HG02870 (cell line): Measurements from ENCODE around the gene PGAP6.
"Not testable (repeated sequence)": the region's sequence is repeated elsewhere in the genome, so short reads cannot be mapped to it uniquely, and the experiment has no call there.

Source experiments
- ATAC-seq: cut with Tn5 transposase; IDR thresholded peaks from one replicate; pipeline ENCODE4 v1.9.1; 2021; ENCODE audit warnings: mild to moderate bottlenecking, moderate library complexity; ENCODE audit not compliant: unreplicated experiment

Gene PGAP6

DNA sequence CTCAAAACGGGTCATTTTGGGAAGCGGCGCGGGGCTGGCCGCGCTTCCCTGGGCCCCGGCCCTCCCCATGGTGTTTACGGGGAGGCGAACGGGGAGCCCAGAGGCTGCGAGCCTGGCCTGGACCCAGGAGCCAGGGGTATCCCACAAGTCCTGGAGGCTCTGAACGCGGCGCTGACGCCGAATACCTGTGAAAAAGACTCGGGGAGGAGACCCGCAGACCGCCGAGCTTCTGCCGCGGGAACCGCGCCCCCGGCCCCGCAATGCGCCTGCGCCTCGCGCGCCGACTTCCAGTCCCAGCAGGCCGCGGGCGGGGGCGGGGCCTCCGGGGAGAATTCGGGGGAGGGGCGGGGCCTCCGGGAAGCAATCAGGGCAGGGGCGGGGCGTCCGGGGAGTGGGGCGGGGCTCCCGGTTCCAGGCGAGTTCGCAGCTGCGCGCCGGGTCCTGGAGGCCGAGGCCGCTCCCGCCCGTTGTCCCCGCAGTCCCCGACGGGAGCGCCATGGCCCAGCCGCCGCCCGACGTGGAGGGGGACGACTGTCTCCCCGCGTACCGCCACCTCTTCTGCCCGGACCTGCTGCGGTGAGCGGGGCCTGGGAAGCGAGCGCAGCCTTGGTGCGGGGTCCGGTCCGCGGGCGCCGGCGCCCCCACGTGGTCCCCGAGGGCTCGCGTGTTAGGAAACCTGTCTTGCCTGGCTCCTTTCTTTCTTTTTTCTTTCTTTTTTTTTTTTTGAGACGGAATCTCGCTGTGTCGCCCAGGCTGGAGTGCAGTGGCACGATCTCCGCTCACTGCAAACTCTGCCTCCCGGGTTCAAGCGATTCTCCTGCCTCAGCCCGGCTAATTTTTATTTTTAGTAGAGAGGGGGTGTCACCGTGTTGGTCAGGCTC lies 19.9 kb upstream of the PGAP6 start, which contains the start of gene DECR2:
TSS of gene DECR2 (plus strand) at position 418 of the 881 bp plus-strand sequence. CDS start at position 497, 79 bp downstream.
- peak; percentile 40 for ATAC-seq

DNA sequence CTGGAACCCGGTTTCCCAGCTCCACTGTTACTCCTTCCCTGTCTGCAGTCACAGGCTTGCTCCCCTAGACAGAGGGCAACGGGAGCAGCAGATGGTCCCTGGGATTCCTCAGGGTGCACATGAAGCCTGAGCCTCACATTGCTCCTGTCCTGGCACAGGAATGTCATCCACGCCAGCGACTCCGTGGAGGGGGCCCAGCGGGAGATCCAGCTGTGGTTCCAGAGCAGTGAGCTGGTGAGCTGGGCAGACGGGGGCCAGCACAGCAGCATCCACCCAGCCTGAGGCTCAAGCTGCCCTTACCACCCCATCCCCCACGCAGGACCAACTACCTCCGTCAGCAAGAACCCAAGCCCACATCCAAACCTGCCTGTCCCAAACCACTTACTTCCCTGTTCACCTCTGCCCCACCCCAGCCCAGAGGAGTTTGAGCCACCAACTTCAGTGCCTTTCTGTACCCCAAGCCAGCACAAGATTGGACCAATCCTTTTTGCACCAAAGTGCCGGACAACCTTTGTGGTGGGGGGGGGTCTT lies 18.3 kb upstream of the PGAP6 start:
- no peak for ATAC-seq

DNA sequence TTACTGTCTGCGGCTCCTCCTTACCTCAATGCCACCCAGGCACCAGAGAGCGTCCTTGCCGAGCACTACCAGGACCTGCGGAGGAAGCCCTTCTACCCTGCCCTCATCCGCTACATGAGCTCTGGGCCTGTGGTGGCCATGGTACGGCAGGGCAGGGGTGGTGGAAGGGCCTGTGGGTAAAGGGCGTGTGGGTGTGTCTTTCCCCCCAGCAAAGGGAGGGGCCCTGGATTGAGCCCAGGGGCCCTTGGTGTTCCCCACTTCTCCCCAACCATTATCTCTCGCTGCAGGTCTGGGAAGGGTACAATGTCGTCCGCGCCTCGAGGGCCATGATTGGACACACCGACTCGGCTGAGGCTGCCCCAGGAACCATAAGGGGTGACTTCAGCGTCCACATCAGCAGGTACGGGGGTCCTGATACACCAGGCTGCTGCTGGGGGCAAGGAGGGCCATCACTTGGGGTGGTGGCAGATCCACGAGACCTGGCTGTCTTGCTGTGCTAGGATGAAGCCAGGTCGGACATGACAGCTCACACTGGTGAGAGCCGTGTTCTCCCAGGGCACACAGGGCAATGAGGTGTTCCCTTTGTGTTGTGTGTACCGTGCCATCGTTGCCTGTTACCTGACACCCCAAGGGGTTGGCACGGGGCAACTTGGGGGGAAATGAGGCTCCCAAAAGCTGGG lies 17.7 kb upstream of the PGAP6 start:
- ATAC-seq: no peak

DNA sequence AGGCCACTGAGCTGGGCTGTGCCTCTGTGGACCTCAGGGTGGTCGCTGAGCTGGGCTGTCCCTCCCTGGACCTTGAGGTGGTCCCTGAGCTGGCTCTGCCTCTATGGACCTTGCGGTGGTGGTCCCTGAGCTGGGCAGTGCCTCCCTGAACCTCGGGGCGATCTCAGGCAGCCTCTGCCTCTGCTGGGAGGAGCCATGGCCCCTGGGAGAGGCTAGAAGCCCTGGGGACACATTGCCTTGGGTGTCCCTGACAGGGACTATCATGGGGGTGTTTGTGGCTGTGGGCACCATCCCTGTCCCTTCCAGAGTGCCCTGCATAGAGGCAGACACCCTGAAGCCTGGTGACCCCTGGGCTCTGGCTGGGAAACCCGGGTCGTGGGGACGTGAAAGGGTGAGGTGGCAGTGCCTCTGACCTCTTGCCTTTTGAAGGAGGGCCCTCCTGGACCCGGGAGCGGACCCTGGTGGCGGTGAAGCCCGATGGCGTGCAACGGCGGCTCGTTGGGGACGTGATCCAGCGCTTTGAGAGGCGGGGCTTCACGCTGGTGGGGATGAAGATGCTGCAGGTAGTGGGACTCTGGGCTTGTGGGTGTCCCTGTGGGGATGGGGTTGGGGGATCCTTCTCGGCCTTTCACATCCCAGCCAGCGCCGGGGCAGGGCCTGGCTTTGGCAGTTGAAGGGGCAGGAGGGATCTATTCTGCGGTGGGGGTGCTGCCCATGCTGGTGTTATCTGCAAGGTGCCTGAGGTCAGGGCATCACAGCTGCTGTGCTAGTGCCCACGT lies 17.0 kb upstream of the PGAP6 start:
- ATAC-seq: no peak

DNA sequence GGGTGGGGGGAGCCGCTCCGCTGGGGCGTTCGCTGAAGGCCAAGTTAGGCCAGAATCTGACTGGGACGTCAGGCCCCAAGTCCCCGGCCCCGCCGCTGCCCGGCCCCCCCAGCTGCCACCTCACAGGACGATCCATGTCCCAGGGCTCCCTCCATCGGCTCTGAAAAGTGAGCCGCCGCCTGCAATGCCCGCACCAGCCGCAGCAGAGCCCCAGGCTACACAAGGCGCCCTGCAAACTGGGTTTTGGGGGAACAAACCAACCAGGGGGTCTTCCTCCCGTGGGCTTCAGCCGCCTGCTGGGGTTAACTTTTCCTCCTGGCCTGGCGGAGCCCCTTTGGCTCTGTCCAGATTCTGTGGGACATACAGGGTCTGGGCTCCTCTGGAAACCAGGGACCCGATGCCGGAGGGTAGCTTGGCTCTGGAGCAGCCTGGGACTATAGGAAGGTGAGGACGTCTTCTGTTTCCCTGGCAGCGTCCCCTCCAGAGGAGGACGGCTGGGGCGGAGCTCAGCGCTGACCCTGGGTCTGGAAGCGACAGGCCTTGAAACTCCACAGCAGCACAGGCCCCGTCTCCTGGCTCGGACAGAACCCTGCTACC lies 16.1 kb upstream of the PGAP6 start:
- no peak for ATAC-seq

DNA sequence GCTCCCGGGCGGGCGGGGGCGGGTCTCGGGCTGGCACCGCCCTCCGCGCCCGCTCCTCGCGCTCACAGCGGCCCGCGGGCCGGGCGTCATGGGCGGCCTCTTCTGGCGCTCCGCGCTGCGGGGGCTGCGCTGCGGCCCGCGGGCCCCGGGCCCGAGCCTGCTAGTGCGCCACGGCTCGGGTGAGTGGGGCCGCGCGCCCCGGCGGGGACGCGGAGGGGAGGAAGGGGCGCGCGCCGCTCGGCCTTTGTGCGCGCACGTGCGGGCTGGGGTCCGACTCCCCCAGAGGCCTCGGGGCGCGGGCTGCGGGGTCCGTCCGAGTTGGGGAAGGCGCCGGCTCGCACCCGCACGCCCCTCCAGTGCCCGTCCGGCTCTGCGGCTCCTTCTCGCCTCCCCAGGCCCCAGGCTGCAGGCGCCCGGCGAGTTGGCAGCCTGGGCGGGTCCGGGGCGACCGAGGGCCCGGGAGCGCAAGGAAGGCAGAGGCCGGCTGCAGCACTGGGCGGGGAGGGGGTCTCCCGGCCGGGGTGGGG lies 15.4 kb upstream of the PGAP6 start, which contains the start of gene NME4:
TSS of gene NME4 (plus strand) at position 65 of the 527 bp plus-strand sequence. CDS start at position 89, 24 bp downstream.
- no peak for ATAC-seq

DNA sequence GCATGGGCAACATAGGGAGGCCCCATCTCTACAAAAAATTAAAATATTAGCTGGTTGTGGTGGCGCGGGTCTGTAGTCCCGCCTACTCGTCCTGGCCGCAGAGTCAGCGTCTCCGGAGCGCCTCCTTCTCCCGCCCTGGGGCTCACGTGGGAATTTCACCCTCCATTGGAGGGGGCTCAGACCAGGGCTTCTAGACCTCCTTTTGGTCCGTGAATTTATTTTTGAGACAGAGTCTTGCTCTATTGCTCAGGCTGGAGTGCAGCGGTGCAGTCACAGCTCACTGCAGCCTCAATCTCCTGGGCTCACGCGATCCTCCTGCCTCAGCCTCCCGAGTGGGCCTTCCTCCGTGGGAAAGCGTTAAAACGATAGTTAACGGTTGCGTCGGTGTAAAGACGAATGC lies 14.8 kb upstream of the PGAP6 start:
- no peak for ATAC-seq

DNA sequence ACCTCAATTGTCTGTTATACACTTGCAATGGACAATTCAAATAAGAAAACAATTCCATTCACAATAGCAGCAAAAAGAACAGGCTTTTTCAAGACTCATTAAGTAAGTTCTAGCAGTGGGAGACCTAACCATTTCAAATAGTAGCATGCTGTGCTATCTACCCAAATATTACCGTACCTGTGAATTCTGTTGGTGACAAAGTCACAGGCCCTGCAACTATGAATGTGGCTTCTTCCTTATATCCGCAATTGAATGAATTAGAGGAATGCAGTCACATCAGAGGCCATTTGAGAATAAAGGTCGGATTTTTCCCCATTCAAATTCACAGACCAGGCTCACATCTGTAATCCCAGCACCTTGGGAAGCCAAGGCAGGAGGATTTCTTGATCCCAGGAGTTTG lies 14.4 kb upstream of the PGAP6 start:
- no peak for ATAC-seq

DNA sequence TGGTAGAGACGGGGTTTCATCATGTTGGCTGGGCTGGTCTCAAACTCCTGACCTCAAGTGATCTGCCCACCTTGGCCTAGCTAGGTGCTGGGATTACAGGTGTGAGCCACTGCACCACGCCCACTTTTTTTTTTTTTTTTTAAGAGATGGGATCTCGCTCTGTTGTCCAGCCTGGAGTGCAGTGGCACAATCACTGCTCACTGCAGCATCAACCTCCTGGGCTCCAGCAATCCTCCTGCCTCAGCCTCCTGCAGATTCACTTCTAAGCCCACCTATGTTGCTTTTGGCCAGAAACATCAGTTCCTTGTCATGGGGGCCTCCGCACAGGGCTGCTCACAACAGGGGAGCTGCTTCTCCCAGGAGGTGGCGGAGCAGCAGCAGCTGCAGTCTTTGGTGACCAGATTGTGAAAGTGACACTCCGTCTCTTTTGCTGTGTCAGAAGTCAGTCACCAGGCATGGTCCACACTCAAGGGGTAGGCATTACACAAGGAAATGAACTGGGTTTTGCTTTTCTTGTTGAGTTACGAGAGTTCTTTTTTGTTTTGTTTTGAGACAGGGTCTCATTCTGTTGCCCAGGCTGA lies 10.8 kb upstream of the PGAP6 start:
- ATAC-seq: no peak

DNA sequence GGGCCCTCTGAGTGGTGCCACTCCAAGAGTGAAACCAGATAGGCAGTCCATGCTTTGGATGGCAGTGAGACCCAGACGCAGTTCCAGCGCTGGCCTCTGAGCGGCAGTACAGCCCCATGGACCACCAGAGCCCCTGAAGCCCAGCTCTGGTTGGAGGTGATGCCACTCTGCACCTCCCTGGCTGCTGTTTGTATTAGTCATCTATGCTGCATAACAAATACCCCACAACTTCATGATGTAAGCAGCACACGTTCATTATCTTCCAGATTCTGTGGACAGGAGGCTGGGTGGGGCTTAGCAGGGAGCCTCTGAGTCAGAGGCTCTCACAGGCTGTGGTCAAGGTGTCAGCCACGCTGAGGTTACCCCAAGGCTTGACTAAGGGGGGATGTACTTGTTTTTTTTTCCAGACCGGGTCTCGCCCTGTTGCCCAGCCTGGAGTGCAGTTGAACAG lies 10.1 kb upstream of the PGAP6 start:
- no peak for ATAC-seq

DNA sequence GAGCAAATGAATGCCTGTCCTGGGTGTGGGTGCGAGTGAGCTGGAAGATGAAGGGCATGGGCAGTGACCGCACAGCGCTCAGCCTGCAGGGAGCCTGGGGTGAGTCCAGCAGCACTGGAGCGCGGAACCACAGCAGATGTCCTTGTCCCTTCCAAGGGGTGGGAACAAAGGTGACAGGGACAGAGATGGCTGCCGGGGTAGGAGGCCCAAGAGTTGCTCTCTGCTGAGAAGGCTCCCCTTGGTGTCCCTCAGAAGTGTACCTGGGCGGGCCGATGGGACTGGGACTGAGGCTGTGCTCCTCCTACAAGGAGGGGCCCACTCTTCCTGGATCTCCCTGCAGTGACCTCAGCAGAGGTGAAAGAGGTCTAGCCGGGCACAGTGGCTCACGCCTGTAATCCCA lies 7.6 kb upstream of the PGAP6 start:
- no peak for ATAC-seq

DNA sequence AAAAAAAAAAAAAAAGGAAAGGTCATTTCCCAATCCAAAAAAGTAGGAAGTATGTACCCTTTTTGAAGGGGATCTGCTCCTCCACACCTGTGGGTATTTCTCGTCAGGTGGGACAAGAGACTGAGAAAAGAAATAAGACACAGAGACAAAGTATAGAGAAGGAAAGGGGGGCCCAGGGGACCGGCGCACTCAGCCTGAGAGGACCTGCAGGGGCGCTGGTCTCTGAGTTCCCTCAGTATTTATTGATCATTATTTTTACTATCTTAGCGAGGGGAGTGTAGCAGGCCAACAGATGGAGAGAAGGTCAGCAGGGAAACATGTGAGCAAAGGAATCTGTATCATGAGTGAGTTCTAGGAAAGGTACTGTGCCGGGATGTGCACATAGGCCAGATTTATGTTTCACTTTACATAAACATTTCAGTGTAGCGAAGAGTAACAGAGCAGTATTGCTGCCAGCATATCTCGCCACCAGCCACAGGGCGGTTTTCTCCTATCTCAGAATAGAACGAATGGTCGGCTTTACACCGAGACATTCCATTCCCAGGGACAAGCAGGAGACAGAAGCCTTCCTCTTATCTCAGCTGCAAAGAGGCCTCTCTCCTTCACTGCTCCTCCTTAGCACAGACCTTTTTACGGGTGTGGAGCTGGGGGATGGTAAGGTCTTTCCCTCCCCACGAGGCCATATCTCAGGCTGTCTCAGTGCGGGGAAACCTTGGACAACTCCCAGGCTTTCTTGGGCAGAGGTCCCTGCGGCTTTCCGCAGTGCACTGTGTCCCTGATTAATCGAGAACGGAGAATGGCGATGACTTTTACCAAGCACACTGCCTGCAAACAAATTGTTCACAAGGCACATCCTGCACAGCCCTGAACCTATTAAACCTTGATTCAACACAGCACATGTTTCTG lies 6.2 kb upstream of the PGAP6 start:
- not testable (repeated sequence) for ATAC-seq

DNA sequence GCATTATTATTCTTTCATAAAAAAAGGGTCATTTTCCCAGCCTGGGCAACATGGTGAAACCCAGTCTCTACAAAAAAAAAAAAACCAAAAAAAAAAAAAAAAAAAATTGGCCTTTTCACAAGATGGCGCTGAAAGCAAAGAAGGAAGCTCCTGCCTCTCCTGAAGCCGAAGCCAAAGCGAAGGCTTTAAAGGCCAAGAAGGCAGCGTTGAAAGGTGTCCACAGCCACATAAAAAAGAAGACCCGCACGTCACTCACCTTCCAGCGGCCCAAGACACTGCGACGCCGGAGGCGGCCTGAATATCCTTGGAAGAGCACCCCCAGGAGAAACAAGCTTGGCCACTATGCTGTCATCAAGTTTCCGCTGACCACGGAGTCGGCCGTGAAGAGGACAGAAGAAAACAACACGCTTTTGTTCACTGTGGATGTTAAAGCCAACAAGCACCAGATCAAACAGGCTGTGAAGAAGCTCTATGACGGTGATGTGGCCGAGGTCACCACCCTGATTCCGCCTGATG lies 4.9 kb upstream of the PGAP6 start:
- ATAC-seq: no peak

DNA sequence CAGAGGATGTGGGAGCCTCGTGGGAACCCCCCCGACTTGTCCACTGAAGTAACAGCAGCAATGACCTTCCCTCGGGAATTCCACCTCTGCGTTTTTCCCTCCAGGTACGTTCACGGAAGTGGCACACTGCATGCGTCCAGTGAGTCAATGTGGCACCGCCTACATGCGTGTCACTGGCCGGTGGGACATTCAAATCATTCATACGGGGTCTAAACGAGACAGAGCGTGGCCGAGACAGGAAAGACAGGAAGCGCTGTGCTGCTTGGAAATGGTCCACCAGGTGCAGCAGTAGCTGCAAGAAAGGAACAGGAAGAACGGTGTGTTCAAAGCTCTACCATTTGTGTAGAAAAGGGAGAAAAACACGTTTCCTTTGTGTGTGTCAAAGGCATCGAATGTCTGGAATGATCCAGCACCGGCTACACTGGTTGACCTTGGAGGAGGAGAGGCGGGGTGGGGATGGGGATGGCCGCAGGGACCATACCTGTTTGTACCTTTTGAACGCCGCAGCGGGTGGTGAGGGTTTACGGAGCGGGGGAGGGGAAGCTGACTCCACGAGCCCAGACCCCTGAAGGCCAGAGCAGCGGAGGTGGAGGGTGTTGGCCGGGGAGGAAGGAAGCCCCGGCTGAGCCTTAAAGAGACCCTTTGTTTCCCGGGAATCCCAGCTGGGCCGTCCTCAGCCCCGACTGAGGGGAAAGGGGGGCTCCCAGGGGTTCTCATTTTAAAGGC lies 1.7 kb upstream of the PGAP6 start:
- ATAC-seq: no peak

DNA sequence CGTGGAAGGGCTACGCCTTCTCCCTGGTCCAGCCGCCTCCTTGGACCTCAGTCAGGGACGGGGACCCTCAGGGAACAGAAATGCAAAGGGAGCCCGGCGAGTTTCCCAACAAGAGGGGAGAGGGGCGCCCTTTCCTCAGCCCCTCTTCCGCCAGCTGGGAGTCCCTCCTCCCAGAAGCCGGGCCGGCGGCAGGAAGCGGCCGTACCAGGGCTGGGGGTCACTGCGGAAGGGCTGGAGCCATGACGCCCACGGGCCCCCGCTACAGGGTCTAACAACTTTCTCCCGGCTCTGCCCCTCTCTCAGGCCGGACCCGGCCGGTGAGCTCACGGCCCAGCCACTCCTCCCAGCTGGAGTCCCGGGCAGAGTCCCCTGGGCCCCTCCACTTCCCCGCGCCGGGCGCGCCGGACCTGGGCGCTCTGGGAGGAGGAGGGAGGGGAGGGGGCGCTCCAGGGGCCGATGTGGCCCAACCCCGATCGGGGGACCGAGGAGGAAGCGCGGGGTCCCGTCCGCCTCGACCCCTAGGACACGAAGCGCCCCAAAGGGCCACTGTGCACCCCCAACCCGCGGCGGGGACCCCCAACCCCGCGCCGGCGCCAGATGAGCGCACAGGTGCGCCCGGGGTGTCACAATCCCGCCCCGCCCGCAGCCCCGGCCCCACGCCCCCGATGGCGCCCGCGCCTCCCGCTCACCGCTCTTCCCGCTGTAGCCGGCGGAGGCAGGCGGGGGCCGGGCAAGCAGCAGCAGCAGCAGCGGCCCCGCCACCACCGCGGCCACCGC lies 578 bp downstream of the PGAP6 start:
- no peak for ATAC-seq

DNA sequence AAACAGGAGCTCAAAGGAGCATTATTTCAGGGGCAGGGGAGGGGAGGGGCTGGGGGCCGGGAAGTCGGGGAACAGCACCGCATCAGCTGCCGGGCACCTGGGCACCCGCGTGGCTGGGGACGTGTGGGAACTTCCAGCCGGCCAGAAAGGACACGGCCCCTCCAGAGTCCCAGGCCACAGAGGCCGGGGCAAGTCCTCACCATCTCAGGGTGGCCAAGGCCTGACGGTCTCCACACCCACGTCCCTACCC lies 1.1 kb downstream of the PGAP6 start:
- ATAC-seq: no peak

DNA sequence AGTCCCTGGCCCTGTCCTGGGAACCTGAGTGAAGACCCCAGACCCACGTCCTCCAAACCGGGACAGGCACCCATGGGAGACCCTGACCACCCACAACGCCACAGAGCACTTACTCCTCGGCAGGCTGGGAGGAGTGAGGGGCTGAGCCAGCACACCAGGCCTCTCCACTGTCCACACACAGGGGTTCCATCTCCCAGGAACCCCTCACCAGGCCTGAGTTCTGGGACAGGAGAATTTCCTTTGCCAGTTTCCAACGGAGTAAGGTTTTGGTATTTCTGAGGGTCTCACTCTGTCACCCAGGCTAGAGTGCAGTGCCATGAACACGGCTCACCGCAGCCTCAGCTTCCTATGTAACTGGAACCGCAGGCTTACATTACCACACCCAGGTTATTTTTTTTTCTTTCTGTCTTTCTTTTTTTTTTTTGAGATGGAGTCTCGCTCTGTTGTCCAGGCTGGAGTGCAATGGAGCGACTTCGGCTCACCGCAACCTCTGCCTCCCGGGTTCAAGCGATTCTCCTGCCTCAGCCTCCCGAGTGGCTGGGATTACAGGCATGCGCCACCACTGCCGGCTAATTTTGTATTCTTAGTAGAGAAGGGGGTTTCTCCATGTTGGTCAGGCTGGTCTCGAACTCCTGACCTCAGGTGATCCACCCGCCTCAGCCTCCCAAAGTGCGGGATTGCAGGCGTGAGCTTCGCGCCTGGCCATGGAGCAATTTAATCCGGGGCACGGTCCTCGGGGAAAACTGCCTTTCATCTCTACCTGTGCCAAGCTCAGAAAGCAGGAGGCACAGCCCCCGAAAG lies 1.6 kb downstream of the PGAP6 start:
- no peak for ATAC-seq
